HTERT RPE-1 (cell line): ENCODE measurements around the gene TAF11L9.
"Not testable (repeated sequence)": the region's sequence is repeated elsewhere in the genome, so short reads cannot be mapped to it uniquely, and the experiment has no call there.

Experiments used
- in situ Hi-C: fragments of 300-500 bp; cut with MboI; formaldehyde crosslinking; loops from 4 replicates; pipeline ENCODE4 v1.14.3; 2020; ENCODE audit warnings: low sequenced_read_pairs

The TAF11L9 gene

GRCh38 chr5:17594255-17594654 is at the start of gene TAF11L9:
TAF11L9 (minus strand) TSS chr5:17594394.
- in situ Hi-C loops, result not testable (repeated sequence)

DNA sequence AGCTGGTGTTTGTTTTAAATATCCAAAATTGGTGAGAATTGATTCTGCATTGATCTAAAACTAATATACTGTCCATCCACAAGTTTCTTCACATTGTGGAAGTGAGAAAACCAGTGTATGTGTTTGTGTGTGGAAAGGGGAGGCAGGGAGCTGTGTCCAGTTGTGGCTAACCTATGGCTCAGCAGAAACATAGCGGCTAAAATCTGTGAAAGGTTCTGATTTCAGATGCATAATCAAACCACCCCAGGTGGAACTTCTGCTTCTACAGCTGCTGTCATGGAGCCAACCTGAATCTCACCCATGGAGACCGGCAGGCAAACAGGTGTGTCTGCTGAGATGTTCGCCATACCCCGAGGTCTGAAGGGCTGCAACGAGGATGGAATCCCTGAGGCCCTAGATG is 40.0 kb upstream of the TAF11L9 start, which contains the start of gene TAF11L14:
Gene TAF11L14, plus strand, starts transcription at position 301 of the 400 bp plus-strand sequence.
- in situ Hi-C loops, result no loop called here

- in situ Hi-C loops, result not testable (repeated sequence)
Observed at GRCh38 chr5:17631788-17632187, 37.6 kb upstream of the TAF11L9 start, which contains the start of gene TAF11L13. TAF11L13 (plus strand) TSS chr5:17632088.

GRCh38 chr5:17625686-17626085 is 31.5 kb upstream of the TAF11L9 start:
- in situ Hi-C loops, result no loop called here

- in situ Hi-C loops, result no loop called here
Observed at GRCh38 chr5:17620627-17621026, 26.4 kb upstream of the TAF11L9 start.

DNA sequence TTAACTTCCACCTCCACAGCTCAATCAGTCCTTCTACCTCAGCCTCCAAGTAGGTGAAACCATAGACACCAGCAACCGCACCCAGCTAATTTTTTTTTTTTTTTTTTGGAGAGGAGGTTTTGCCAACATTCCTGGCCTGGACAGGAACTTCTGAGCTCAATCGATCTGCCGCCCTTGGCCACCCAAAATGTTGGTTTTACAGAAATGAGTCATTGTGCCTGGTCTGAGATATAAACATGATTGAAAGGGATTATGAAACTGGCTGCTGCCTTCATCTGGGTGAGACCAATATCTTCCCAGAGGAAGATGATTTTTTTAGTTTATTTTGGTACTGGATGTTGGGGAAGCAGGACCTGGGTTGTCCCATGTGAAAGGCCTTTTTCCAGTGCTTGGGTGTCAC is 25.2 kb upstream of the TAF11L9 start:
- in situ Hi-C loops, result no loop called here

DNA sequence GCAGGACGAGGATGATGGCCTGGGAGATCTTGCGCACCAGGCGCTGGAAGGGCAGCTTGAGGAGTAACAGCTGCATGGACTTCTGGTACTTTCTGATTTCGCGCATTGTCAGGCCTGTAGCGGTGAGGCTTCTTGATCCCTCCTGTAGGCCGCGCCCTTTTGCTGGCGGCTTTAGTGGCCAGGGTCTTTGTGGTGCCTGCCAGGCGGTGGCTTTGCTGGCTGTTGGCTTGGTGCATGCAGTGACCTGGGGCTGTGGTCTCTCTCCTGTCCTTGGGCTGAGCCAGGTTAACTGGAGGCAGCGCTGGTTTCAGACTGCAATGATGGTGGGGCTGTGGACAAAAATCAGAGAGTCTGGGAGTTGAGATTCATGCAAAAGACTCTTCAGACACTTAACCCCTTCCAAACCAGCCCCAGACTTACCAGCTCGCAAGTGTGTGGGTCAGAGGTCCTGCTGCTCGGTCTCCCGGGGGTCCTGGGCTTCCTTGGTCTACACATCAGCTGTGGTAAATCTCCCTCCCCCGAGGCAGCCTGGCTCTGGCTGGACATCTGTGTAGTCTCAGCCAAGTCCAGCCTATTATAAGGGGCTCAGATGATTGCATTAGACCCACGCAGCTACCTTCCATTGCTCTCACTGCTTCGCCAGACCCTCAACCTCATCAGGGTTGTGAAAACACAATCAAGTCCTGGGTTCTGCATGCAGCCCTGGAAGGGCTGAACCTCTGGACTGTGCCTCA is 20.8 kb upstream of the TAF11L9 start:
- in situ Hi-C loops, result no loop called here

- in situ Hi-C loops, result not testable (repeated sequence)
Observed at GRCh38 chr5:17610092-17610491, 15.9 kb upstream of the TAF11L9 start, which contains the start of gene TAF11L12. TAF11L12 (plus strand) TSS chr5:17610392.

DNA sequence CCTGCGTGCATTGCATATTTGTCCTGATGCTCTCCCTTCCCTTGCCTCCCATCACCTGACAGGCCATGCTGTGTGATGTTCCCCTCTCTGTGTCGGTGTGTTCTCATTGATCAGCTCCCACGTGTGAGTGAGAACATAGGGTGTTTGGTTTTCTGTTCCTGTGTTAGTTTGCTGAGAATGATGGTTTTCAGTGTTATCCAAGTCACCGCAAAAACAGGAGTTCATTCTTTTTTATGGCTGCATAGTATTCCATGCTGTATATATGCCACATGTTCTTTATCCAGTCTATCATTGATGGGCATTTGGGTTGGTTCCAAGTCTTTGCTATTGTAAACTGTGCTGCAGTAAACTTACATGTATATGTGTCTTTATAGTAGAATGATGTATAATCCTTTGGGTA is 13.3 kb upstream of the TAF11L9 start:
- in situ Hi-C loops, result not testable (repeated sequence)

DNA sequence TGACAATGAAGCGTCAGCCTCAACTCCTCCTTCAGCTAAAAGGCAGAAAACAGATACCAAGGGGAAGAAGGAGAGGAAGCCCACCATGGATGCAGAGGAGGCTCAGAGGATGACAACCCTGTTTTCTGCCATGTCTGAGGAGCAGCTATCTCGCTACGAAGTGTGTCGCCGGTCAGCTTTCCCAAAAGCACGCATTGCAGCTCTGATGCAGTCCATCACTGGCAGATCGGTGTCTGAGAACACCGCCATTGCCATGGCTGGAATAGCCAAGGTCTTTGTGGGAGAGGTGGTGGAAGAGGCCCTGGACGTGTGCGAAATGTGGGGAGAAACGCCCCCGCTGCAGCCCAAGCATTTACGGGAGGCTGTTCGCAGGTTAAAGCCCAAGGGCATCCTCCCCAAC is 10.8 kb upstream of the TAF11L9 start:
- in situ Hi-C loops, result no loop called here

DNA sequence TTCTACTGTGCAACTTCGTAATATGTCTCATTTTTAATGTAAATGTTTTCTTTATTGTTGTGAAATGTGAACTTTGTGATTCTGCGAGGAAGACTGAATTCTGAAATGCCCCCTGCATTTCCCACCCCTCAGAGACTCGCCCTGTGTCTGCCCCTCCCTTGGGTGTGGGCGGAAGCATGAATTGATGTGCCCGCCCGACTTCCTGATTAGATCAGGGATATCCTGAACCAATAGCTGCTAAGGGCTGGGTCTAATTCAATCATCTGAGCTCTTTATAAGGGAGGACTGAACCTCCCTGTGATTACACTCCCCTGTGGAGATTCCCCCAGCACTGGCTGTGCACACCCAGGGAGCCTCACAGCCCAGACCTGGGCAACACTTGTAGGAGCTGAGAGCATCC is 9.7 kb upstream of the TAF11L9 start, which contains the start of gene TAF11L11:
Gene TAF11L11, plus strand, starts transcription at position 304 of the 400 bp plus-strand sequence.
- in situ Hi-C loops, result not testable (repeated sequence)

- in situ Hi-C loops, result not testable (repeated sequence)
Observed at GRCh38 chr5:17597728-17598127, 3.5 kb upstream of the TAF11L9 start, which contains the start of gene TAF11L10. TAF11L10 (minus strand) TSS chr5:17597828.

DNA sequence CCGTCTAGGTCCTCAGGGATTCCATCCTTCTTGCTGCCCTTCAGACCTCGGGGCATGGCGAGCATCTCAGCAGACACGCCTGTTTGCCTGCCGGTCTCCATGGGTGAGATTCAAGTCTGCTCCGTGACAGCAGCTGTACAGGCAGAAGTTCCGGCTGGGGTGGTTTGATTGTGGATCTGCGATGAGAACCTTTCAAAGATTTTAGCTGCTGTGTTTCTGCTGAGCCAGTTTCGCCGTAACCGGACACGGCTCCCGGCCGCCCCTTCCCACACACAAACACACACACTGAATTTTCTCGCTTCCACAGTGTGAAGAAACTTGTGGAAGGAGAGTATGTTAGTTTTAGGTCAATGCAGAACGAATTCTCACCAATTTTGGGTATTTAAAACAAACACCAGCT is 3.3 kb downstream of the TAF11L9 start, which contains the start of gene TAF11L8:
Gene TAF11L8, minus strand, starts transcription at position 101 of the 400 bp plus-strand sequence.
- in situ Hi-C loops, result not testable (repeated sequence)

GRCh38 chr5:17585658-17586057 is 8.5 kb downstream of the TAF11L9 start, which contains the start of gene TAF11L7:
TAF11L7 (minus strand) TSS chr5:17585758.
- in situ Hi-C loops, result not testable (repeated sequence)
